K562 (cell line): ENCODE results near the gene ABHD14A. TPM values are rescaled to one million over a fixed set of nuclear protein-coding genes. Genes with fewer than 3 reads are reported as not detected.

Experiments used
- EZH2 ChIP-seq: IDR thresholded peaks from 2 replicates; pipeline ENCODE4 v1.6.1; 2012; ENCODE audit warnings: low read depth, mild to moderate bottlenecking, inconsistent platforms, low read length, borderline replicate concordance
- ILF3 ChIP-seq: fragments of 450-650 bp; IDR thresholded peaks from 2 replicates; pipeline ENCODE4 v1.6.1; 2018; ENCODE audit warnings: antibody characterized with exemption, mild to moderate bottlenecking, moderate library complexity, borderline replicate concordance
- MECOM ChIP-seq: fragments of 250-450 bp; sonication (Bioruptor Pico); IDR thresholded peaks from 2 replicates; pipeline ENCODE4 v1.8.0; 2022; ENCODE audit warnings: inconsistent platforms
- MEF2D ChIP-seq: conservative IDR thresholded peaks from 2 replicates; pipeline ENCODE4 v1.6.1; 2016; ENCODE audit warnings: low read depth, missing genetic modification characterization, missing compliant biosample characterization
- MTA1 ChIP-seq: fragments of 450-650 bp; IDR thresholded peaks from 2 replicates; pipeline ENCODE4 v1.6.1; 2017; ENCODE audit warnings: borderline replicate concordance
- NFIX ChIP-seq: fragments of 250-450 bp; sonication (Bioruptor Pico); IDR thresholded peaks from 2 replicates; pipeline ENCODE4 v1.4.0; 2020; ENCODE audit warnings: low read depth, mild to moderate bottlenecking, moderate library complexity
- NFRKB ChIP-seq: fragments of 450-650 bp; IDR thresholded peaks from 2 replicates; pipeline ENCODE4 v1.6.1; 2016; ENCODE audit warnings: low read depth
- RBBP5 ChIP-seq: fragments of 200-600 bp; sonication (generic); IDR thresholded peaks from 2 replicates; pipeline ENCODE4 v1.6.1; 2012; ENCODE audit warnings: borderline replicate concordance, mild to moderate bottlenecking, low read length, control low read depth, inconsistent platforms; ENCODE audit not compliant: insufficient read depth, poor library complexity, severe bottlenecking
- TEAD1 ChIP-seq, 2 experiments: fragments of 450-650 bp in 1 of 2; sonication (generic) in 1 of 2; formaldehyde crosslinking; IDR thresholded peaks; 2 replicates each; pipeline versions ENCODE4 v1.4.0 to v1.8.0; 2020 to 2022; ENCODE audit warnings: mild to moderate bottlenecking in 2 of 2, missing genetic modification reagents in 1 of 2
- YY1 ChIP-seq, 3 experiments: IDR thresholded peaks; 2 replicates each; pipeline ENCODE4 v1.6.1; 2011; ENCODE audit warnings: low read length in 2 of 3, mild to moderate bottlenecking in 2 of 3, moderate library complexity in 2 of 3, borderline replicate concordance in 1 of 3, control low read depth in 1 of 3, low read depth in 1 of 3; ENCODE audit not compliant: insufficient read depth in 3 of 3, insufficient replicate concordance in 2 of 3, control insufficient read depth in 1 of 3, insufficient read length in 1 of 3; ENCODE audit errors: extremely low read depth in 1 of 3
- ZKSCAN1 ChIP-seq: fragments of 150-350 bp; IDR thresholded peaks from 2 replicates; pipeline ENCODE4 v1.6.1; 2016; ENCODE audit warnings: low read depth, low read length
- ZNF507 ChIP-seq: conservative IDR thresholded peaks from 2 replicates; pipeline ENCODE4 v1.6.1; 2017; ENCODE audit warnings: missing genetic modification characterization, missing compliant biosample characterization
- polyA plus RNA-seq, 8 experiments: library from polyadenylated mRNA; depleted of rRNA in 4 of 8; stranded (reverse) in 5 of 8; unstranded in 3 of 8; fragments of >200 nt; fragmentation: Nextera tagmentation in 2 of 8; fragmentation: Illumina TruSeq in 1 of 8; extraction: Ambion mirVana in 2 of 8; extraction: Trizol in 1 of 8; gene quantifications; 2 replicates each; pipeline versions ENCODE4 v1.2.1 to v1.2.3, GENCODE V29; 2011 to 2014; ENCODE audit warnings: inconsistent platforms in 1 of 8, missing spikeins in 1 of 8
- total RNA-seq, 7 experiments: library from RNA; depleted of rRNA in 6 of 7; stranded (reverse); fragments of >200 nt in 6 of 7; fragmentation: Illumina TruSeq in 2 of 7; extraction: Trizol in 2 of 7; gene quantifications; 2 replicates each; pipeline versions ENCODE4 v1.2.1 to v1.2.3, GENCODE V29; 2011 to 2021; ENCODE audit warnings: low replicate concordance in 1 of 7
- TF ChIP-seq, protein P1 (sequence below): fragments of 250-450 bp; sonication (Bioruptor Pico); IDR thresholded peaks from 2 replicates; pipeline ENCODE4 v1.8.0; 2022; ENCODE audit warnings: moderate library complexity, mild to moderate bottlenecking, inconsistent platforms
- TF ChIP-seq, protein P2 (sequence below), 2 experiments: fragments of 450-650 bp in 1 of 2; sonication (generic) in 1 of 2; formaldehyde crosslinking; conservative IDR thresholded peaks; 2 replicates each; pipeline versions ENCODE4 v1.4.0 to v1.8.1; 2020 to 2022; ENCODE audit warnings: mild to moderate bottlenecking in 1 of 2, missing genetic modification reagents in 1 of 2
- TF ChIP-seq, protein P3 (sequence below): fragments of 200-800 bp; sonication (Bioruptor generic); IDR thresholded peaks from 2 replicates; pipeline ENCODE4 v1.6.1; 2017; ENCODE audit warnings: missing genetic modification characterization, missing compliant biosample characterization
- TF ChIP-seq, protein P4 (sequence below): fragments of 450-650 bp; IDR thresholded peaks from 2 replicates; pipeline ENCODE4 v1.7.1; 2018; ENCODE audit warnings: mild to moderate bottlenecking, low read depth; ENCODE audit not compliant: partially characterized antibody
- TF ChIP-seq, protein P5 (sequence below): fragments of 450-650 bp; IDR thresholded peaks from 2 replicates; pipeline ENCODE4 v1.6.1; 2016; ENCODE audit warnings: mild to moderate bottlenecking

Gene ABHD14A
- total and polyA plus RNA-seq, 9 of the 15 experiments (the other 6 are each of a cell fraction or from before 2014, with no cell fraction given) = 0.90 to 10.5 (median 8.3) TPM

DNA sequence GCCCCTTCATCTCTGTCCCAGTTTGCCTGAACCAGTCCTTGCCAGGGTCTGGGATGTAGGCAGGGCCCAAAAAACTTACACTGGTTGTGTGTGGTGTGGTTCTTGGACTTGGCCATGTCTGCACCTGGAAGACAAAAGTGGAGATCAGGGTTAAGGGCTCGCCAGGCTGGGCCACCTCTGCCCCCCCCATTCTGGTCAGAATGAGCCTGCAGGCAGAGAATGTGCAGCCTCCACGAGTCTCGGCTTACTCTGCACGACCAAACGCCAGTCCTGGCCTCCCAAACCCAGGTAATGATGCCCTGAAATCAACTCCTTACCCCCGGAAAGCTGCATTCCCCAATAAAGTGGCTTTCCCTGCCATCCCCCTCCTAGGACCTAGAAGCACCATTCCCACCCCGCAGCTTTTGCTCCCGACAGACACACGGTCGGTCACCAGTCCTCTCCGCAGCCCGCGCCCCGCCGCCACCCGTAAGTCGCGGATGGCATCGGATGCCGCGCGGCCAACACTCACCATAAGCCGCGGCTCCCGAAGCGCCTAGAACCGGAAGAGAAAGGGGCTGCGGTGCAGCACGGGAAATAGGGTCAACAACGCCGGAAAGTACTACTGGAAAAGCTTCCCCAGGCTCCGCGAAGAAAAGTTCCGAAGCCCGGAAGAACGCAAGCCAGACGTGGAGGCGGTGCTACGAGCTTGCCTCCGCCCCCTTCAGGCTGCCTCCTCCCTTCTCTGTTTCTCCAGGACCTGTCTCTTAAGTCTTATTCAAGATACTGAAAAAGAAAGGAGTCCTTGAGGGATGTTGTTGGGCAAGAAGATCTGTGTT is 20.7 kb downstream of the ABHD14A start, which contains the start of gene RPL29 (continued):
- TF ChIP-seq, protein P1, sequence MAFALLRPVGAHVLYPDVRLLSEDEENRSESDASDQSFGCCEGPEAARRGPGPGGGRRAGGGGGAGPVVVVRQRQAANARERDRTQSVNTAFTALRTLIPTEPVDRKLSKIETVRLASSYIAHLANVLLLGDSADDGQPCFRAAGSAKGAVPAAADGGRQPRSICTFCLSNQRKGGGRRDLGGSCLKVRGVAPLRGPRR (CRISPR knock-in tag) = no peak
- TF ChIP-seq, protein P2, sequence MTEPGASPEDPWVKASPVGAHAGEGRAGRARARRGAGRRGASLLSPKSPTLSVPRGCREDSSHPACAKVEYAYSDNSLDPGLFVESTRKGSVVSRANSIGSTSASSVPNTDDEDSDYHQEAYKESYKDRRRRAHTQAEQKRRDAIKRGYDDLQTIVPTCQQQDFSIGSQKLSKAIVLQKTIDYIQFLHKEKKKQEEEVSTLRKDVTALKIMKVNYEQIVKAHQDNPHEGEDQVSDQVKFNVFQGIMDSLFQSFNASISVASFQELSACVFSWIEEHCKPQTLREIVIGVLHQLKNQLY (CRISPR knock-in tag; conservative IDR thresholded peaks at IDR 0.05) = no peak
- peak in 2 of 3 experiments; percentile 31 to 36 for TF ChIP-seq YY1 (IDR thresholded peaks at IDR 0.05; ENCODE audit: borderline replicate concordance in 1 of 3, control insufficient read depth in 1 of 3, extremely low read depth in 1 of 3, insufficient read depth in 3 of 3, insufficient read length in 1 of 3, insufficient replicate concordance in 2 of 3, low read depth in 1 of 3, low read length in 2 of 3)
- no peak for TF ChIP-seq ILF3
- TF ChIP-seq RBBP5 = peak; percentile 95
- 0 out of 4 replicates have a peak, but pooled peaks of 1 of the 2 experiments have one; percentile 16 for TF ChIP-seq TEAD1 (CRISPR knock-in tag; IDR thresholded peaks at IDR 0.05)
- TF ChIP-seq, protein P3, sequence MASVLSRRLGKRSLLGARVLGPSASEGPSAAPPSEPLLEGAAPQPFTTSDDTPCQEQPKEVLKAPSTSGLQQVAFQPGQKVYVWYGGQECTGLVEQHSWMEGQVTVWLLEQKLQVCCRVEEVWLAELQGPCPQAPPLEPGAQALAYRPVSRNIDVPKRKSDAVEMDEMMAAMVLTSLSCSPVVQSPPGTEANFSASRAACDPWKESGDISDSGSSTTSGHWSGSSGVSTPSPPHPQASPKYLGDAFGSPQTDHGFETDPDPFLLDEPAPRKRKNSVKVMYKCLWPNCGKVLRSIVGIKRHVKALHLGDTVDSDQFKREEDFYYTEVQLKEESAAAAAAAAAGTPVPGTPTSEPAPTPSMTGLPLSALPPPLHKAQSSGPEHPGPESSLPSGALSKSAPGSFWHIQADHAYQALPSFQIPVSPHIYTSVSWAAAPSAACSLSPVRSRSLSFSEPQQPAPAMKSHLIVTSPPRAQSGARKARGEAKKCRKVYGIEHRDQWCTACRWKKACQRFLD (CRISPR knock-in tag) = no peak
- TF ChIP-seq, protein P4, sequence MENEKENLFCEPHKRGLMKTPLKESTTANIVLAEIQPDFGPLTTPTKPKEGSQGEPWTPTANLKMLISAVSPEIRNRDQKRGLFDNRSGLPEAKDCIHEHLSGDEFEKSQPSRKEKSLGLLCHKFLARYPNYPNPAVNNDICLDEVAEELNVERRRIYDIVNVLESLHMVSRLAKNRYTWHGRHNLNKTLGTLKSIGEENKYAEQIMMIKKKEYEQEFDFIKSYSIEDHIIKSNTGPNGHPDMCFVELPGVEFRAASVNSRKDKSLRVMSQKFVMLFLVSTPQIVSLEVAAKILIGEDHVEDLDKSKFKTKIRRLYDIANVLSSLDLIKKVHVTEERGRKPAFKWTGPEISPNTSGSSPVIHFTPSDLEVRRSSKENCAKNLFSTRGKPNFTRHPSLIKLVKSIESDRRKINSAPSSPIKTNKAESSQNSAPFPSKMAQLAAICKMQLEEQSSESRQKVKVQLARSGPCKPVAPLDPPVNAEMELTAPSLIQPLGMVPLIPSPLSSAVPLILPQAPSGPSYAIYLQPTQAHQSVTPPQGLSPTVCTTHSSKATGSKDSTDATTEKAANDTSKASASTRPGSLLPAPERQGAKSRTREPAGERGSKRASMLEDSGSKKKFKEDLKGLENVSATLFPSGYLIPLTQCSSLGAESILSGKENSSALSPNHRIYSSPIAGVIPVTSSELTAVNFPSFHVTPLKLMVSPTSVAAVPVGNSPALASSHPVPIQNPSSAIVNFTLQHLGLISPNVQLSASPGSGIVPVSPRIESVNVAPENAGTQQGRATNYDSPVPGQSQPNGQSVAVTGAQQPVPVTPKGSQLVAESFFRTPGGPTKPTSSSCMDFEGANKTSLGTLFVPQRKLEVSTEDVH = peak; percentile 93
- TF ChIP-seq MTA1 = no peak
- no peak for TF ChIP-seq EZH2
- 0 out of 2 replicates have a peak, but pooled peaks have one; percentile 36 for TF ChIP-seq ZKSCAN1
- no peak for TF ChIP-seq ZNF507 (tag)
- TF ChIP-seq MECOM (CRISPR knock-in tag) = no peak
- TF ChIP-seq NFIX (CRISPR knock-in tag) = no peak
- no peak for TF ChIP-seq MEF2D (tag)
- TF ChIP-seq NFRKB = peak; percentile 91
- TF ChIP-seq, protein P5, sequence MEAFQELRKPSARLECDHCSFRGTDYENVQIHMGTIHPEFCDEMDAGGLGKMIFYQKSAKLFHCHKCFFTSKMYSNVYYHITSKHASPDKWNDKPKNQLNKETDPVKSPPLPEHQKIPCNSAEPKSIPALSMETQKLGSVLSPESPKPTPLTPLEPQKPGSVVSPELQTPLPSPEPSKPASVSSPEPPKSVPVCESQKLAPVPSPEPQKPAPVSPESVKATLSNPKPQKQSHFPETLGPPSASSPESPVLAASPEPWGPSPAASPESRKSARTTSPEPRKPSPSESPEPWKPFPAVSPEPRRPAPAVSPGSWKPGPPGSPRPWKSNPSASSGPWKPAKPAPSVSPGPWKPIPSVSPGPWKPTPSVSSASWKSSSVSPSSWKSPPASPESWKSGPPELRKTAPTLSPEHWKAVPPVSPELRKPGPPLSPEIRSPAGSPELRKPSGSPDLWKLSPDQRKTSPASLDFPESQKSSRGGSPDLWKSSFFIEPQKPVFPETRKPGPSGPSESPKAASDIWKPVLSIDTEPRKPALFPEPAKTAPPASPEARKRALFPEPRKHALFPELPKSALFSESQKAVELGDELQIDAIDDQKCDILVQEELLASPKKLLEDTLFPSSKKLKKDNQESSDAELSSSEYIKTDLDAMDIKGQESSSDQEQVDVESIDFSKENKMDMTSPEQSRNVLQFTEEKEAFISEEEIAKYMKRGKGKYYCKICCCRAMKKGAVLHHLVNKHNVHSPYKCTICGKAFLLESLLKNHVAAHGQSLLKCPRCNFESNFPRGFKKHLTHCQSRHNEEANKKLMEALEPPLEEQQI = 0 out of 2 replicates have a peak, but pooled peaks have one; percentile 13
